Measurements from ENCODE around the gene COG3. TPM values are rescaled to one million over a fixed set of nuclear protein-coding genes. Genes with fewer than 3 reads are reported as not detected.

The COG3 gene
- total and polyA plus RNA-seq, 2 of the 13 experiments (the other 11 are each of a cell fraction or from before 2014, with no cell fraction given): 37.8 to 47.5 TPM

- TF ChIP-seq SOX6 (IDR thresholded peaks at IDR 0.05) (no peak), SOX6 (CRISPR knock-in tag; IDR thresholded peaks at IDR 0.05) (0 out of 2 replicates have a peak, but pooled peaks have one; percentile 12), ZBTB7B (CRISPR knock-in tag; IDR thresholded peaks at IDR 0.05) (no peak), ZNF770 (CRISPR knock-in tag; IDR thresholded peaks at IDR 0.05) (no peak), ZFP82 (CRISPR knock-in tag; IDR thresholded peaks at IDR 0.05; ENCODE audit: borderline replicate concordance) (no peak), CEBPB (IDR thresholded peaks at IDR 0.05; ENCODE audit: borderline replicate concordance, low read depth, low read length) (peak; percentile 54; the same call in 1 of the 2 replicates), ARID5B (CRISPR knock-in tag; IDR thresholded peaks at IDR 0.05) (peak; percentile 13; the same call in 1 of the 2 replicates), MAFK (conservative IDR thresholded peaks at IDR 0.05 in 1 of 2, IDR thresholded peaks at IDR 0.05 in 1 of 2; ENCODE audit: low read length in 2 of 2) (peak; percentile 71 to 73), RARA (CRISPR knock-in tag; IDR thresholded peaks at IDR 0.05) (peak; percentile 32; the same call in 1 of the 2 replicates), ZNF572 (CRISPR knock-in tag; IDR thresholded peaks at IDR 0.05) (no peak), SKI (IDR thresholded peaks at IDR 0.05; ENCODE audit: partially characterized antibody) (peak; percentile 57), RBM22 (optimal IDR thresholded peaks at IDR 0.05; ENCODE audit: low read length) (no peak), MLXIP (CRISPR knock-in tag; IDR thresholded peaks at IDR 0.05; ENCODE audit: borderline replicate concordance) (no peak), UBTF (CRISPR knock-in tag; IDR thresholded peaks at IDR 0.05) (no peak), NCOR1 (IDR thresholded peaks at IDR 0.05; ENCODE audit: borderline replicate concordance, low read length) (peak; percentile 31; the same call in 1 of the 2 replicates), NFYC (CRISPR knock-in tag; IDR thresholded peaks at IDR 0.05) (no peak)
These were observed 35.9 kb downstream of the COG3 start (continued) for GRCh38 chr13:45500492-45501174.
